Endothelial cell of umbilical vein (primary cell): ENCODE measurements around the gene BCL6B. TPM values are rescaled to one million over a fixed set of nuclear protein-coding genes. Genes with fewer than 3 reads are reported as not detected.

Source experiments
- BruUV-seq: library from RNA; stranded (reverse); fragments of 400-500 nt; replicated peaks from 2 replicates; lab custom pipeline; 2021; lab: Mats Ljungman, UMichigan
- CTCF ChIA-PET: fragments of 300-600, 350-600 bp; sonication (Branson Sonifier 250); formaldehyde crosslinking; loops from one replicate; lab custom pipeline; 2021; ENCODE audit warnings: antibody characterized with exemption, inconsistent platforms; lab: Charles Lee
- POLR2A ChIA-PET: fragments of 300-600, 350-600 bp; sonication (Branson Sonifier 250); formaldehyde crosslinking; loops from one replicate; lab custom pipeline; 2021; ENCODE audit warnings: antibody characterized with exemption, inconsistent platforms; lab: Charles Lee
- DNase-seq: peaks from one replicate; pipeline ENCODE4 v3.0.0-alpha.2; 2011; ENCODE audit warnings: low read depth, low spot score
- FAIRE-seq: peaks from 2 replicates; lab custom pipeline; 2011; peaks lifted over from hg19 to GRCh38; lab: Jason Lieb, UNC
- H2AFZ ChIP-seq: 2 replicates; pipeline ENCODE4 v1.6.0; 2012; ENCODE audit warnings: low read depth, low read length, control low read depth, inconsistent platforms
- H3K27ac ChIP-seq: 2 replicates; pipeline ENCODE4 v1.5.1; 2011; ENCODE audit warnings: low read depth, mild to moderate bottlenecking, control low read depth, low read length, moderate library complexity; ENCODE audit not compliant: insufficient read depth
- H3K27me3 ChIP-seq, 2 experiments: 2 replicates each; pipeline versions ENCODE4 v1.6.0 to v1.6.1; 2011; ENCODE audit warnings: low read length in 2 of 2, mixed read lengths in 1 of 2; ENCODE audit not compliant: control insufficient read depth in 2 of 2, insufficient read depth in 2 of 2
- H3K36me3 ChIP-seq, 2 experiments: 2 replicates in 1 of 2; 3 replicates in 1 of 2; pipeline ENCODE4 v1.5.1; 2011; ENCODE audit warnings: low read length in 2 of 2, mild to moderate bottlenecking in 1 of 2, moderate library complexity in 1 of 2; ENCODE audit not compliant: control insufficient read depth in 2 of 2, insufficient read depth in 2 of 2; ENCODE audit errors: extremely low read depth in 1 of 2
- H3K4me1 ChIP-seq: 3 replicates; pipeline ENCODE4 v1.5.1; 2011; ENCODE audit warnings: mild to moderate bottlenecking, low read length; ENCODE audit not compliant: control insufficient read depth, insufficient read depth; ENCODE audit errors: extremely low read depth
- H3K4me2 ChIP-seq: 2 replicates; pipeline ENCODE4 v1.6.1; 2011; ENCODE audit warnings: low read length, control low read depth, mixed read lengths; ENCODE audit not compliant: insufficient read depth
- H3K4me3 ChIP-seq, 3 experiments: fragments of 200-600 bp in 1 of 3; sonication (generic), shearing (Covaris generic) in 1 of 3; replicated peaks in 1 of 3; 2 replicates each; pipeline ENCODE4 v1.5.1; 2011 to 2016; ENCODE audit warnings: control low read depth in 3 of 3, low read length in 3 of 3, mild to moderate bottlenecking in 2 of 3, inconsistent platforms in 1 of 3, low read depth in 1 of 3, moderate library complexity in 1 of 3; ENCODE audit not compliant: insufficient read depth in 1 of 3
- H3K79me2 ChIP-seq: 2 replicates; pipeline ENCODE4 v1.6.0; 2012; ENCODE audit warnings: low read length, inconsistent platforms; ENCODE audit not compliant: control insufficient read depth, insufficient read depth
- H3K9ac ChIP-seq: replicated peaks from 2 replicates; pipeline ENCODE3; 2011; ENCODE audit warnings: low read length, control low read depth; ENCODE audit not compliant: insufficient read depth; ENCODE audit errors: extremely low read depth
- H3K9me1 ChIP-seq: replicated peaks from 3 replicates; pipeline ENCODE4 v1.6.0; 2011; ENCODE audit warnings: mild to moderate bottlenecking, low read length; ENCODE audit not compliant: control insufficient read depth, insufficient read depth; ENCODE audit errors: extremely low read depth
- H3K9me3 ChIP-seq: replicated peaks from 2 replicates; pipeline ENCODE4 v1.5.1; 2012; ENCODE audit warnings: low read length, inconsistent platforms; ENCODE audit not compliant: control insufficient read depth, insufficient read depth
- H4K20me1 ChIP-seq: replicated peaks from 2 replicates; pipeline ENCODE3; 2011; ENCODE audit warnings: mild to moderate bottlenecking, low read length; ENCODE audit not compliant: control insufficient read depth, insufficient read depth; ENCODE audit errors: extremely low read depth
- EZH2 ChIP-seq: IDR thresholded peaks from 2 replicates; pipeline ENCODE4 v1.6.1; 2012; ENCODE audit warnings: borderline replicate concordance, low read depth, mild to moderate bottlenecking, moderate library complexity, low read length, inconsistent platforms; ENCODE audit not compliant: severe bottlenecking
- FOS ChIP-seq: IDR thresholded peaks from 2 replicates; pipeline ENCODE4 v1.6.1; 2011; ENCODE audit warnings: mild to moderate bottlenecking, low read length, moderate library complexity, borderline replicate concordance; ENCODE audit not compliant: insufficient read depth
- GATA2 ChIP-seq: IDR thresholded peaks from 2 replicates; pipeline ENCODE4 v1.7.0; 2011; ENCODE audit warnings: low read depth, mild to moderate bottlenecking, moderate library complexity, mixed read lengths, low read length; ENCODE audit not compliant: insufficient read length, insufficient read depth
- JUN ChIP-seq: IDR thresholded peaks from 2 replicates; pipeline ENCODE4 v1.6.1; 2011; ENCODE audit warnings: borderline replicate concordance, low read depth; ENCODE audit not compliant: insufficient read length, insufficient read depth
- dilution Hi-C: fragments of 300-500 bp; cut with MboI; formaldehyde crosslinking; loops from one replicate; pipeline ENCODE4 v1.15.0; 2019; ENCODE audit warnings: low sequenced_read_pairs; ENCODE audit not compliant: extremely low pct_ligation_motif_present
- intact Hi-C: fragments of 100-400 bp; cut with micrococcal nuclease; formaldehyde crosslinking; loops from one replicate; pipeline ENCODE4 v1.10.0; 2022
- polyA plus RNA-seq, 4 experiments: library from polyadenylated mRNA; depleted of rRNA in 3 of 4; stranded (reverse) in 3 of 4; unstranded in 1 of 4; fragments of >200 nt; gene quantifications; 2 replicates each; pipeline versions ENCODE4 v1.2.1 to v1.2.3, GENCODE V29; 2011 to 2012; ENCODE audit warnings: missing spikeins in 1 of 4
- total RNA-seq: library from RNA; stranded (reverse); gene quantifications from 2 replicates; pipeline ENCODE4 v1.2.3, GENCODE V29; 2021
- TF ChIP-seq, protein P1 (sequence below), 2 donors: IDR thresholded peaks; 1 replicate in 1 of 2; 2 replicates in 1 of 2; pipeline ENCODE4 v1.5.1; 2011; ENCODE audit warnings: low read length in 2 of 2, mild to moderate bottlenecking in 2 of 2, moderate library complexity in 2 of 2, control low read depth in 1 of 2, inconsistent platforms in 1 of 2, low read depth in 1 of 2; ENCODE audit not compliant: insufficient read depth in 1 of 2; ENCODE audit errors: extremely low read depth in 1 of 2
- TF ChIP-seq, protein P2 (sequence below): IDR thresholded peaks from 2 replicates; pipeline ENCODE4 v1.6.1; 2011; ENCODE audit not compliant: insufficient read depth, insufficient read length

Gene BCL6B
- total and polyA plus RNA-seq, 2 donors (not counting 3 experiments of a cell fraction or from before 2014, with no cell fraction given), result 93.5 to 160 TPM

DNA sequence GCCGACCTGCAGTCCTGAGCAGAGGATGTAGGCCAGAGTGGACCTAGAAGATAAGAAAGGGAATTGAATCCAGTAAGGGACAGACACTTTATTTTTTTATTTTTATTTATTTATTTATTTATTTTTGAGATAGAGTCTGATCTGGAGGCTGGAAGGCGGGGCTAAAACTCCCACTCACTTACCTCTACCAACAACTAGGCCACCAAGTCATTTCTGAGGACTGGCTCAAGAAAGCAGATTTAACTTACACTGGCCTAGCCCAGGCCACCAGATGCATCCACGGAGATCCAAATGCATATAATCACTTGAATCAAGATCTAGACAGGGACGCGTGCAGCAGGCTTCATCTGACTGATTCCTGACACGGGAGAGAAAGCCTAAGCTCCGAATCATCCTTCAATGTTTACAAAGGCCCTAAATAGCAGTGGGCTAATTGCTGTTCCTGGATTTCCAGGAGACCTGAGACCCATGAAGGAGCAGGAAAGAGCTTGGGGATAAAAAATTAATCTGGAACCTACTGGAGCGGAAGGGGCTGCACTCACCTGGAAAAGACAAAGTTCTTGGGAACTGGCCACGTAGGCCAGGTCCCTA lies 28.1 kb upstream of the BCL6B start:
- Histone ChIP-seq H3K27me3 (no peaks in the 10 kb centered on the region), H3K4me3 (no peak overlapping the region), H2AFZ (no peak overlapping the region), H3K36me3 (peaks cover 3 to 6% of the 10 kb centered on the region in 2 experiments), H3K4me1 (no peaks in the 10 kb centered on the region), H3K27ac (no peak overlapping the region), H3K9me3 (no peaks in the 10 kb centered on the region), H4K20me1 (no peaks in the 10 kb centered on the region), H3K9me1 (no peaks in the 10 kb centered on the region), H3K79me2 (no peaks in the 10 kb centered on the region), H3K4me2 (no peak overlapping the region), H3K9ac (no peak overlapping the region)
- intact Hi-C loops, result no loop called here
- no TSS peak for BruUV-seq
- ChIA-PET POLR2A (no interaction called here), CTCF (interaction anchor here (2.2 kb wide), 1 partner anchor 84 kb away, joined by 13 read pairs; no protein-coding TSS in a partner anchor)
- TF ChIP-seq FOS, result no peak
- dilution Hi-C loops, result no loop called here
- DNase-seq (no peak), FAIRE-seq (no peak)

- Histone ChIP-seq H3K4me2 (no peak within 1 kb of the TSS), H3K36me3 (peaks cover 3 to 11% of the 10 kb centered on the region in 2 experiments), H3K9me1 (no peaks in the 10 kb centered on the region), H3K27ac (no peak within 1 kb of the TSS), H4K20me1 (no peaks in the 10 kb centered on the region), H3K4me1 (no peaks in the 10 kb centered on the region), H3K4me3 (no peak within 1 kb of the TSS), H3K9me3 (no peaks in the 10 kb centered on the region), H3K27me3 (no peaks in the 10 kb centered on the region), H3K79me2 (no peaks in the 10 kb centered on the region), H3K9ac (no peak within 1 kb of the TSS), H2AFZ (no peak within 1 kb of the TSS)
- no peak for FAIRE-seq
- no TSS peak for BruUV-seq
- POLR2A ChIA-PET, result no interaction called here
- dilution Hi-C loops (no loop called here), intact Hi-C loops (no loop called here)
- CTCF ChIA-PET, result interaction anchor here (0.8 to 2.2 kb wide), 5 partner anchors 9 to 85 kb away, joined by 3 to 13 read pairs (median 4); no protein-coding TSS in a partner anchor
- TF ChIP-seq EZH2 (no peak), FOS (no peak), GATA2 (no peak), JUN (no peak)
- TF ChIP-seq, protein P1, sequence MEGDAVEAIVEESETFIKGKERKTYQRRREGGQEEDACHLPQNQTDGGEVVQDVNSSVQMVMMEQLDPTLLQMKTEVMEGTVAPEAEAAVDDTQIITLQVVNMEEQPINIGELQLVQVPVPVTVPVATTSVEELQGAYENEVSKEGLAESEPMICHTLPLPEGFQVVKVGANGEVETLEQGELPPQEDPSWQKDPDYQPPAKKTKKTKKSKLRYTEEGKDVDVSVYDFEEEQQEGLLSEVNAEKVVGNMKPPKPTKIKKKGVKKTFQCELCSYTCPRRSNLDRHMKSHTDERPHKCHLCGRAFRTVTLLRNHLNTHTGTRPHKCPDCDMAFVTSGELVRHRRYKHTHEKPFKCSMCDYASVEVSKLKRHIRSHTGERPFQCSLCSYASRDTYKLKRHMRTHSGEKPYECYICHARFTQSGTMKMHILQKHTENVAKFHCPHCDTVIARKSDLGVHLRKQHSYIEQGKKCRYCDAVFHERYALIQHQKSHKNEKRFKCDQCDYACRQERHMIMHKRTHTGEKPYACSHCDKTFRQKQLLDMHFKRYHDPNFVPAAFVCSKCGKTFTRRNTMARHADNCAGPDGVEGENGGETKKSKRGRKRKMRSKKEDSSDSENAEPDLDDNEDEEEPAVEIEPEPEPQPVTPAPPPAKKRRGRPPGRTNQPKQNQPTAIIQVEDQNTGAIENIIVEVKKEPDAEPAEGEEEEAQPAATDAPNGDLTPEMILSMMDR (IDR thresholded peaks at IDR 0.05; ENCODE audit: extremely low read depth in 1 of 2, insufficient read depth in 1 of 2, low read depth in 1 of 2, low read length in 2 of 2), result no peak
- TF ChIP-seq, protein P2, sequence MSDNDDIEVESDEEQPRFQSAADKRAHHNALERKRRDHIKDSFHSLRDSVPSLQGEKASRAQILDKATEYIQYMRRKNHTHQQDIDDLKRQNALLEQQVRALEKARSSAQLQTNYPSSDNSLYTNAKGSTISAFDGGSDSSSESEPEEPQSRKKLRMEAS, result no peak
- DNase-seq, result no peak
Observed at GRCh38 chr17:6995500-6996255, 27.2 kb upstream of the BCL6B start, which contains the start of gene ALOX12. Gene ALOX12, plus strand, starts transcription at chr17:6996049. Its CDS starts 69 bp downstream, at chr17:6996118.
